WTC11 (cell line): ENCODE results near the gene GOT2. TPM values are rescaled to one million over a fixed set of nuclear protein-coding genes. Genes with fewer than 3 reads are reported as not detected.

ENCODE experiments used
- ATAC-seq: fragments of 200-7000 bp; cut with Tn5 transposase; 2 replicates; pipeline ENCODE4 v1.10.0; 2021; ENCODE audit warnings: mild to moderate bottlenecking, moderate library complexity
- CTCF ChIA-PET: fragments of 300-600 bp; sonication (Branson Sonifier 250); formaldehyde crosslinking; loops from one replicate; lab custom pipeline; 2021; ENCODE audit warnings: antibody characterized with exemption; lab: Charles Lee
- POLR2A ChIA-PET: fragments of 350-600 bp; sonication (Branson Sonifier 250); formaldehyde crosslinking; loops from one replicate; lab custom pipeline; 2021; ENCODE audit warnings: antibody characterized with exemption; lab: Charles Lee
- DNase-seq: peaks from one replicate; pipeline ENCODE4 v3.0.0; 2021; ENCODE audit warnings: low spot score
- H3K27ac Mint-ChIP-seq: 2 replicates; pipeline ENCODE4 v1.8.0; 2021; ENCODE audit warnings: mixed read lengths
- H3K27me3 Mint-ChIP-seq: 2 replicates; pipeline ENCODE4 v1.8.0; 2021; ENCODE audit warnings: low read depth, mild to moderate bottlenecking, moderate library complexity, mixed read lengths
- H3K36me3 Mint-ChIP-seq: 2 replicates; pipeline ENCODE4 v1.8.0; 2021; ENCODE audit warnings: mixed read lengths
- H3K4me1 Mint-ChIP-seq: 2 replicates; pipeline ENCODE4 v1.8.0; 2022; ENCODE audit warnings: mixed read lengths
- H3K4me3 Mint-ChIP-seq: 2 replicates; pipeline ENCODE4 v1.8.0; 2021; ENCODE audit warnings: mild to moderate bottlenecking, moderate library complexity, mixed read lengths
- H3K9me3 Mint-ChIP-seq: 2 replicates; pipeline ENCODE4 v1.8.0; 2021; ENCODE audit warnings: mixed read lengths
- AR ChIP-seq: fragments of 250-450 bp; sonication (Bioruptor Pico); IDR thresholded peaks from 2 replicates; pipeline ENCODE4 v1.9.0; 2021; ENCODE audit warnings: mild to moderate bottlenecking
- ATF2 ChIP-seq: sonication (generic); formaldehyde crosslinking; IDR thresholded peaks from 2 replicates; pipeline ENCODE4 v1.8.1; 2022; ENCODE audit warnings: low read depth, missing genetic modification reagents, borderline replicate concordance
- CBFB ChIP-seq: sonication (generic); formaldehyde crosslinking; IDR thresholded peaks from 2 replicates; pipeline ENCODE4 v1.8.1; 2022; ENCODE audit warnings: mild to moderate bottlenecking, low read depth, missing genetic modification reagents
- CDX4 ChIP-seq: fragments of 250-450 bp; sonication (Bioruptor Pico); IDR thresholded peaks from 2 replicates; pipeline ENCODE4 v1.9.0; 2021; ENCODE audit warnings: moderate library complexity, mild to moderate bottlenecking, inconsistent platforms, borderline replicate concordance
- CREB1 ChIP-seq: sonication (generic); formaldehyde crosslinking; IDR thresholded peaks from 2 replicates; pipeline ENCODE4 v1.8.0; 2023; ENCODE audit warnings: mild to moderate bottlenecking, missing genetic modification reagents
- ERG ChIP-seq: fragments of 250-450 bp; sonication (Bioruptor Pico); IDR thresholded peaks from 2 replicates; pipeline ENCODE4 v1.8.0; 2021; ENCODE audit warnings: mild to moderate bottlenecking
- FOXJ3 ChIP-seq: sonication (generic); formaldehyde crosslinking; IDR thresholded peaks from 2 replicates; pipeline ENCODE4 v1.9.0; 2021; ENCODE audit warnings: missing genetic modification reagents, mild to moderate bottlenecking, borderline replicate concordance
- GTF2I ChIP-seq: fragments of 250-450 bp; sonication (Bioruptor Pico); conservative IDR thresholded peaks from 2 replicates; pipeline ENCODE4 v1.4.0; 2021; ENCODE audit warnings: mild to moderate bottlenecking
- HMGXB4 ChIP-seq: sonication (generic); formaldehyde crosslinking; IDR thresholded peaks from 2 replicates; pipeline ENCODE4 v1.8.1; 2023; ENCODE audit warnings: mild to moderate bottlenecking, moderate library complexity, missing genetic modification reagents
- JAZF1 ChIP-seq: fragments of 250-450 bp; sonication (Bioruptor Pico); IDR thresholded peaks from 2 replicates; pipeline ENCODE4 v1.9.0; 2021; ENCODE audit warnings: moderate library complexity, mild to moderate bottlenecking, inconsistent platforms
- JUN ChIP-seq: sonication (generic); formaldehyde crosslinking; IDR thresholded peaks from 2 replicates; pipeline ENCODE4 v1.8.0; 2023; ENCODE audit warnings: mild to moderate bottlenecking, missing genetic modification reagents
- MLX ChIP-seq: sonication (generic); formaldehyde crosslinking; IDR thresholded peaks from 2 replicates; pipeline ENCODE4 v1.8.1; 2023; ENCODE audit warnings: mild to moderate bottlenecking, missing genetic modification reagents, moderate library complexity
- MYBL2 ChIP-seq: sonication (generic); formaldehyde crosslinking; IDR thresholded peaks from 2 replicates; pipeline ENCODE4 v1.8.1; 2023; ENCODE audit warnings: mild to moderate bottlenecking, moderate library complexity, missing genetic modification reagents
- OVOL2 ChIP-seq: fragments of 250-450 bp; sonication (Bioruptor Pico); IDR thresholded peaks from 2 replicates; pipeline ENCODE4 v1.9.0; 2021; ENCODE audit warnings: mild to moderate bottlenecking, borderline replicate concordance
- TEAD1 ChIP-seq: sonication (generic); formaldehyde crosslinking; IDR thresholded peaks from 2 replicates; pipeline ENCODE4 v1.8.0; 2022; ENCODE audit warnings: mild to moderate bottlenecking, missing genetic modification reagents
- TP53 ChIP-seq: sonication (generic); formaldehyde crosslinking; IDR thresholded peaks from 2 replicates; pipeline ENCODE4 v1.8.1; 2023; ENCODE audit warnings: mild to moderate bottlenecking, missing genetic modification reagents
- ZNF121 ChIP-seq: sonication (generic); formaldehyde crosslinking; IDR thresholded peaks from 2 replicates; pipeline ENCODE4 v1.8.0; 2023; ENCODE audit warnings: missing genetic modification reagents
- ZNF138 ChIP-seq: sonication (generic); formaldehyde crosslinking; conservative IDR thresholded peaks from 2 replicates; pipeline ENCODE4 v1.8.1; 2022; ENCODE audit warnings: mild to moderate bottlenecking, moderate library complexity, missing genetic modification reagents
- ZNF263 ChIP-seq: sonication (generic); formaldehyde crosslinking; IDR thresholded peaks from 2 replicates; pipeline ENCODE4 v1.8.1; 2022; ENCODE audit warnings: low read depth, mild to moderate bottlenecking, moderate library complexity, missing genetic modification reagents
- ZNF317 ChIP-seq: sonication (generic); formaldehyde crosslinking; IDR thresholded peaks from 2 replicates; pipeline ENCODE4 v1.8.1; 2023; ENCODE audit warnings: low read depth, mild to moderate bottlenecking, moderate library complexity, missing genetic modification reagents, borderline replicate concordance
- ZNF671 ChIP-seq: fragments of 250-450 bp; sonication (Bioruptor Pico); IDR thresholded peaks from 2 replicates; pipeline ENCODE4 v1.8.0; 2021; ENCODE audit warnings: mild to moderate bottlenecking
- ZSCAN18 ChIP-seq: fragments of 250-450 bp; sonication (Bioruptor Pico); IDR thresholded peaks from 2 replicates; pipeline ENCODE4 v2.1.2; 2022; ENCODE audit warnings: mild to moderate bottlenecking, moderate library complexity
- total RNA-seq: library from RNA; stranded (reverse); gene quantifications from 3 replicates; pipeline ENCODE4 v1.2.3, GENCODE V29; 2021

GOT2 gene
- total RNA-seq, 1 experiment from 2014 or later, result 192 TPM

- TF ChIP-seq AR (CRISPR knock-in tag) (no peak), CREB1 (CRISPR knock-in tag) (no peak), ZNF138 (CRISPR knock-in tag) (no peak), HMGXB4 (CRISPR knock-in tag) (no peak), JUN (CRISPR knock-in tag) (no peak), TP53 (CRISPR knock-in tag) (no peak), CDX4 (CRISPR knock-in tag) (no peak), ERG (CRISPR knock-in tag) (no peak), MLX (CRISPR knock-in tag) (no peak), TEAD1 (CRISPR knock-in tag) (no peak)
These were observed 50.1 kb downstream of the GOT2 start (continued) for GRCh38 chr16:58684001-58684353.

- peaks cover 8% of the 10 kb centered on the region for H3K4me1 Mint-ChIP-seq
- H3K9me3 Mint-ChIP-seq, result no peaks in the 10 kb centered on the region
- H3K36me3 Mint-ChIP-seq, result peaks cover 20% of the 10 kb centered on the region
- DNase-seq, result no peak
- H3K27ac Mint-ChIP-seq, result no peak overlapping the region
- no peak for ATAC-seq
- ChIA-PET CTCF (no interaction called here), POLR2A (no interaction called here)
- H3K27me3 Mint-ChIP-seq, result no peaks in the 10 kb centered on the region
- no peak overlapping the region for H3K4me3 Mint-ChIP-seq
- TF ChIP-seq JAZF1, result no peak
- TF ChIP-seq ZNF121, result no peak
- TF ChIP-seq ZNF263 (CRISPR knock-in tag), result no peak
- TF ChIP-seq ZNF671 (CRISPR knock-in tag), result no peak
- no peak for TF ChIP-seq ERG (CRISPR knock-in tag)
- TF ChIP-seq ATF2 (CRISPR knock-in tag), result no peak
- TF ChIP-seq GTF2I (CRISPR knock-in tag), result no peak
- no peak for TF ChIP-seq MYBL2 (CRISPR knock-in tag)
- no peak for TF ChIP-seq JUN (CRISPR knock-in tag)
- TF ChIP-seq ZNF317 (CRISPR knock-in tag), result no peak
- TF ChIP-seq ZSCAN18, result no peak
- TF ChIP-seq FOXJ3 (CRISPR knock-in tag), result no peak
- no peak for TF ChIP-seq CBFB
- TF ChIP-seq OVOL2 (CRISPR knock-in tag), result no peak
These were observed 54.4 kb downstream of the GOT2 start for GRCh38 chr16:58679763-58680162.
